KBM-7 (cell line): ENCODE data around the gene ZNF71.

Experiments
- DNase-seq: peaks from one replicate; pipeline ENCODE4 v3.0.0-alpha.2; 2015
- in situ Hi-C: fragments of 300-500 bp; cut with MboI; formaldehyde crosslinking; loops from 2 replicates; pipeline ENCODE4 v1.14.3; 2020; ENCODE audit warnings: low sequenced_read_pairs, low pct_unique_long_range_greater_than_20kb, mixed read lengths

The ZNF71 gene

GRCh38 chr19:56617531-56617930 lies 22.4 kb downstream of the ZNF71 start:
- no peak for DNase-seq
- in situ Hi-C loops = no loop called here

GRCh38 chr19:56619121-56619520 lies 24.0 kb downstream of the ZNF71 start:
- in situ Hi-C loops = no loop called here
- DNase-seq = no peak

- DNase-seq = no peak
- in situ Hi-C loops = no loop called here
Observed at GRCh38 chr19:56622374-56622773, 27.3 kb downstream of the ZNF71 start.

GRCh38 chr19:56623006-56623405 lies 27.9 kb downstream of the ZNF71 start:
- no peak for DNase-seq
- in situ Hi-C loops = no loop called here

- in situ Hi-C loops = no loop called here
- no peak for DNase-seq
Observed at GRCh38 chr19:56625708-56626107, 30.6 kb downstream of the ZNF71 start.

GRCh38 chr19:56633021-56633420 lies 37.9 kb downstream of the ZNF71 start:
- in situ Hi-C loops = no loop called here
- no peak for DNase-seq

- DNase-seq = peak; percentile 86
- in situ Hi-C loops = no loop called here
Observed at GRCh38 chr19:56637976-56638555, 43.0 kb downstream of the ZNF71 start.

- in situ Hi-C loops = no loop called here
- peak; percentile 23 for DNase-seq
Observed at GRCh38 chr19:56639217-56639616, 44.1 kb downstream of the ZNF71 start.

- in situ Hi-C loops = no loop called here
- DNase-seq = no peak
Observed at GRCh38 chr19:56642711-56643459, 47.8 kb downstream of the ZNF71 start, which contains the start of gene SMIM17. Gene SMIM17, plus strand, starts transcription at chr19:56643159. Its CDS starts 2,509 bp downstream, at chr19:56645668.

GRCh38 chr19:56643460-56643955 lies 48.4 kb downstream of the ZNF71 start:
- in situ Hi-C loops = no loop called here
- DNase-seq = no peak

GRCh38 chr19:56654151-56654550 lies 59.0 kb downstream of the ZNF71 start:
- DNase-seq = no peak
- in situ Hi-C loops = no loop called here

GRCh38 chr19:56660381-56661107 lies 65.4 kb downstream of the ZNF71 start:
- in situ Hi-C loops = no loop called here
- peak; percentile 7 for DNase-seq

- in situ Hi-C loops = no loop called here
- DNase-seq = no peak
Observed at GRCh38 chr19:56661248-56661647, 66.1 kb downstream of the ZNF71 start.

- in situ Hi-C loops = no loop called here
- DNase-seq = no peak
Observed at GRCh38 chr19:56663931-56664500, 68.9 kb downstream of the ZNF71 start.

GRCh38 chr19:56664511-56664910 lies 69.4 kb downstream of the ZNF71 start:
- in situ Hi-C loops = no loop called here
- DNase-seq = no peak

- in situ Hi-C loops = no loop called here
- no peak for DNase-seq
Observed at GRCh38 chr19:56667311-56667870, 72.3 kb downstream of the ZNF71 start.

GRCh38 chr19:56668676-56669075 lies 73.6 kb downstream of the ZNF71 start:
- no peak for DNase-seq
- in situ Hi-C loops = no loop called here

- in situ Hi-C loops = no loop called here
- no peak for DNase-seq
Observed at GRCh38 chr19:56670401-56670960, 75.4 kb downstream of the ZNF71 start.

- DNase-seq = no peak
Observed at GRCh38 chr19:56670961-56671612, 76.0 kb downstream of the ZNF71 start.

More at GRCh38 chr19:56670961-56671612, 76.0 kb downstream of the ZNF71 start:
- in situ Hi-C loops = no loop called here
